Small intestine (tissue), 16 donors: ENCODE results near the gene PRELID3B. TPM values are rescaled to one million over a fixed set of nuclear protein-coding genes. Genes with fewer than 3 reads are reported as not detected.

Experiments
- DNase-seq, 2 donors: peaks; one replicate each; pipeline versions ENCODE4 v3.0.0 to v3.0.0-alpha.2; 2013
- FAIRE-seq: peaks from 2 replicates; lab custom pipeline; 2012; peaks lifted over from hg19 to GRCh38; lab: Jason Lieb, UNC
- H3K27ac ChIP-seq, 3 donors: one replicate each; pipeline ENCODE4 v1.5.1; 2013; ENCODE audit warnings: low read length in 2 of 3, mild to moderate bottlenecking in 2 of 3, control low read depth in 1 of 3, inconsistent platforms in 1 of 3, low read depth in 1 of 3, moderate library complexity in 1 of 3
- H3K27me3 ChIP-seq, 3 donors: one replicate each; pipeline ENCODE4 v1.6.1; 2013; ENCODE audit warnings: low read length in 3 of 3, inconsistent platforms in 1 of 3; ENCODE audit not compliant: control insufficient read depth in 3 of 3, insufficient read depth in 3 of 3
- H3K36me3 ChIP-seq, 3 donors: one replicate each; pipeline ENCODE4 v1.6.1; 2013; ENCODE audit warnings: low read length in 3 of 3, inconsistent platforms in 1 of 3, low read depth in 1 of 3, mild to moderate bottlenecking in 1 of 3, moderate library complexity in 1 of 3; ENCODE audit not compliant: control insufficient read depth in 3 of 3, insufficient read depth in 2 of 3
- H3K4me1 ChIP-seq, 3 donors: one replicate each; pipeline ENCODE4 v1.6.1; 2013; ENCODE audit warnings: low read length in 2 of 3, inconsistent platforms in 1 of 3, low read depth in 1 of 3, mild to moderate bottlenecking in 1 of 3, moderate library complexity in 1 of 3; ENCODE audit not compliant: control insufficient read depth in 3 of 3, insufficient read depth in 2 of 3
- H3K4me3 ChIP-seq, 3 donors: one replicate each; pipeline ENCODE4 v1.5.1; 2013; ENCODE audit warnings: low read length in 3 of 3, control low read depth in 1 of 3, inconsistent platforms in 1 of 3, low read depth in 1 of 3, mild to moderate bottlenecking in 1 of 3, moderate library complexity in 1 of 3
- H3K9me3 ChIP-seq, 2 donors: one replicate each; pipeline ENCODE4 v1.6.1; 2013; ENCODE audit warnings: low read depth in 1 of 2, low read length in 1 of 2; ENCODE audit not compliant: control insufficient read depth in 2 of 2, insufficient read depth in 1 of 2
- WGBS, 3 donors: extraction: QIAGEN DNeasy Blood & Tissue Kit; methylation state at CpG; one replicate each; pipeline ENCODE4 v1.1.7; 2013; 5-methylcytosine and 5-hydroxymethylcytosine counted together
- long read RNA-seq, 10 donors: transcript quantifications; one replicate each; lab custom pipeline, GENCODE V29; 2026
- polyA plus RNA-seq, 4 donors: library from polyadenylated mRNA; stranded (reverse) in 3 of 4; unstranded in 1 of 4; fragments of 200-250 nt in 3 of 4; fragments of 120-200 nt in 1 of 4; gene quantifications; one replicate each; pipeline versions ENCODE4 v1.2.1 to v1.2.3, GENCODE V29; 2013
- donor health status: healthy with polysubstance abuse.
- donor health status: control.
- donor health status: control.
- donor health status: Bipolar disorder and iron deficiency.
- donor health status: healthy.

PRELID3B gene
- polyA plus RNA-seq = 100 to 1,000 TPM in 2 of 4 donors, 10 to 100 TPM in 2; 66.0 to 120 (median 94.3) TPM
- long read RNA-seq, donor 1, transcript PRELID3B-201 (6 exons, 2,626 nt) = major isoform, 44 of 51 reads
- long read RNA-seq, donor 1, partial matches to known transcripts = 0 of 51 reads
- long read RNA-seq, donor 1, other reads (novel, unspliced or antisense) = 0 of 51 reads
- long read RNA-seq, donor 2, transcript PRELID3B-201 (6 exons, 2,626 nt) = major isoform, 17 of 17 reads
- long read RNA-seq, donor 2, partial matches to known transcripts = 0 of 17 reads
- long read RNA-seq, donor 2, other reads (novel, unspliced or antisense) = 0 of 17 reads
- long read RNA-seq, donor 3, transcript PRELID3B-201 (6 exons, 2,626 nt) = major isoform, 21 of 21 reads
- long read RNA-seq, donor 3, partial matches to known transcripts = 0 of 21 reads
- long read RNA-seq, donor 3, other reads (novel, unspliced or antisense) = 0 of 21 reads
- long read RNA-seq, donor 4 = 0 reads
- long read RNA-seq, donor 5, transcript PRELID3B-201 (6 exons, 2,626 nt) = major isoform, 10 of 10 reads
- long read RNA-seq, donor 5, partial matches to known transcripts = 0 of 10 reads
- long read RNA-seq, donor 5, other reads (novel, unspliced or antisense) = 0 of 10 reads
- long read RNA-seq, donor 6, transcript PRELID3B-201 (6 exons, 2,626 nt) = major isoform, 17 of 22 reads
- long read RNA-seq, donor 6, partial matches to known transcripts = 0 of 22 reads
- long read RNA-seq, donor 6, other reads (novel, unspliced or antisense) = 0 of 22 reads
- long read RNA-seq, donor 7, transcript PRELID3B-201 (6 exons, 2,626 nt) = major isoform, 31 of 32 reads
- long read RNA-seq, donor 7, partial matches to known transcripts = 0 of 32 reads
- long read RNA-seq, donor 7, other reads (novel, unspliced or antisense) = 0 of 32 reads
- long read RNA-seq, donor 8, partial matches to known transcripts = 0 of 3 reads
- long read RNA-seq, donor 8, other reads (novel, unspliced or antisense) = 0 of 3 reads
- long read RNA-seq, donor 9, partial matches to known transcripts = 0 of 5 reads
- long read RNA-seq, donor 9, other reads (novel, unspliced or antisense) = 0 of 5 reads
- long read RNA-seq, donor 10, transcript PRELID3B-201 (6 exons, 2,626 nt) = major isoform, 17 of 25 reads
- long read RNA-seq, donor 10, transcript PRELID3B-204 (2 exons, 612 nt) = minor isoform, 6 of 25 reads
- long read RNA-seq, donor 10, partial matches to known transcripts = 0 of 25 reads
- long read RNA-seq, donor 10, other reads (novel, unspliced or antisense) = 0 of 25 reads

DNA sequence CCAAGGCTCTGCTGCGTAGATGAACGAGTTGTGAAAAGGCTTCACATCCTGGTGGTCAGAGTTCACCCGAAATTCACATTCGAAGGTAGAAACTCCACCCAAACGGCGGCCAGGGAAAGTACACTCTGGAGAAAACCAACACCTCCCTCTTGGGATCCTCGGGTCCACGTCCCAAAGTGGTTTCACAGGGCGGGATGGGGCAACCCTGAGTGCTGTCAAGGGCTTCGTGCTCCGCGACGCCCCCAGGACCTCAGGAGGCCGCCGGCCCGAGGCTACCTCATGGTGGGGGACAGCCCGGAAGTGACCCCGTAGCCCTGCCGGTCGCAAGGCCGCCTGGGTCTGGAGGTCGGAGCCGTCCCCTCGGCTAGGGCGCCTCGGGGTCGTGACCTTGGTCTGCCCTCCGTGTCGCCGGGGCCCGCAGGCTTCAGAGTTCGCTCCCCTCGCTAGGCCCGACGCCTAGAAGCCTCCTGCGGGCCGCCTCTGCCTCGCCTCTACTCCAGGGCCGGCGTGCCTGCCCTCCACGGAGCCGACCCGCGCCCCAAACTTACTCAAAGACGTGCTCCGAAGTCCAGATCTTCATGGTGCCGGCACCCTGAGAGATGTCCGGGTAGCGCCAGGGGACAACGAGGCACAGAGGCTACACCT, at the start of gene PRELID3B:
TSS of gene PRELID3B (minus strand) at position 636 of the 645 bp plus-strand sequence. CDS start at position 580, 56 bp downstream.
- 0 to 2% (median 1%) methylated on average over 38 to 50 of the region's 50 CpGs for WGBS, 3 donors
- no peaks in the 10 kb centered on the region for H3K27me3 ChIP-seq
- H3K9me3 ChIP-seq = no peaks in the 10 kb centered on the region
- peaks cover 6 to 26% (median 18%) of the 10 kb centered on the region in 3 donors for H3K4me1 ChIP-seq
- H3K27ac ChIP-seq = peak within 1 kb of the TSS; percentile 85 to 98 (median 94)
- peaks cover 2 to 10% (median 4%) of the 10 kb centered on the region in 3 donors for H3K36me3 ChIP-seq
- peak in 1 of 2 donors; percentile 79 for DNase-seq
- FAIRE-seq = no peak
- peak within 1 kb of the TSS; percentile 75 to 97 (median 94) for H3K4me3 ChIP-seq

DNA sequence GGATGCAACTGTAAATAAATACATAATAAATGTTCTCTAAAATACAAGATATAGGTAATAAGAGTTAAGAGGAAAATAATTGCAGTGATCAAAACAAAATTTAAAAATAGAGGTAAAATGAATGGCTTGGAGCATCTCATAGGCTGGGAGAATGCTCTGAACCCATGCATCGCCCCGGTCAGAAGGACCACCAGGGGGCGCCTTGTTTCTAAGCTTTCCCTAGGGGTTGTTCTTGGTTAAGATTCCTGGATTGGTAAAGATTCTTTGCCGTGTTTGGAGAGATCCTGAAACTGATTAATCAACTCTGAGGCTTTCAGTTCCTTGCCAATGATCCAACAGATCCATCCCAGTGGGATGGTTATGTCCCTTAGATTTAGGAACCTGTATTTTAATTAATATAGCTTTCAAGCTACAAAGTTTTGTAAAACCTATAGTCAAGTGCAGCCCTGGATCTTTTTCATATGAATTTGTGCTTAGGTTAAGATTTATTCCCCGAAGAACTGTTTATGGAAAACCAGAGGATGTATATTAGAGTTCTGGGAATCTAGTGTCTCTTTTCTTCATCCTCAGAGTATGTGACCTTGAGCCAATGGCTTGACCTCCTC, 45.3 kb upstream of the PRELID3B start:
- Histone ChIP-seq H3K36me3 (no peaks in the 10 kb centered on the region), H3K27me3 (peaks cover 0 to 2% (median 0%) of the 10 kb centered on the region in 3 donors), H3K4me1 (no peaks in the 10 kb centered on the region), H3K27ac (no peak overlapping the region), H3K4me3 (no peak overlapping the region), H3K9me3 (no peaks in the 10 kb centered on the region)
- DNase-seq = peak; percentile 78 to 81
- 10 to 16% (median 13%) methylated on average over 5 of the region's 5 CpGs for WGBS, 3 donors
- no peak for FAIRE-seq

- FAIRE-seq (no peak), DNase-seq (no peak)
- Histone ChIP-seq H3K27ac (no peak overlapping the region), H3K9me3 (no peaks in the 10 kb centered on the region), H3K4me1 (no peaks in the 10 kb centered on the region), H3K27me3 (peaks cover 0 to 2% (median 0%) of the 10 kb centered on the region in 3 donors), H3K4me3 (no peak overlapping the region), H3K36me3 (no peaks in the 10 kb centered on the region)
- WGBS, 3 donors = 84 to 90% (median 89%) methylated on average over 5 of the region's 5 CpGs
Observed at GRCh38 chr20:59086923-59087322, 44.3 kb upstream of the PRELID3B start.

DNA sequence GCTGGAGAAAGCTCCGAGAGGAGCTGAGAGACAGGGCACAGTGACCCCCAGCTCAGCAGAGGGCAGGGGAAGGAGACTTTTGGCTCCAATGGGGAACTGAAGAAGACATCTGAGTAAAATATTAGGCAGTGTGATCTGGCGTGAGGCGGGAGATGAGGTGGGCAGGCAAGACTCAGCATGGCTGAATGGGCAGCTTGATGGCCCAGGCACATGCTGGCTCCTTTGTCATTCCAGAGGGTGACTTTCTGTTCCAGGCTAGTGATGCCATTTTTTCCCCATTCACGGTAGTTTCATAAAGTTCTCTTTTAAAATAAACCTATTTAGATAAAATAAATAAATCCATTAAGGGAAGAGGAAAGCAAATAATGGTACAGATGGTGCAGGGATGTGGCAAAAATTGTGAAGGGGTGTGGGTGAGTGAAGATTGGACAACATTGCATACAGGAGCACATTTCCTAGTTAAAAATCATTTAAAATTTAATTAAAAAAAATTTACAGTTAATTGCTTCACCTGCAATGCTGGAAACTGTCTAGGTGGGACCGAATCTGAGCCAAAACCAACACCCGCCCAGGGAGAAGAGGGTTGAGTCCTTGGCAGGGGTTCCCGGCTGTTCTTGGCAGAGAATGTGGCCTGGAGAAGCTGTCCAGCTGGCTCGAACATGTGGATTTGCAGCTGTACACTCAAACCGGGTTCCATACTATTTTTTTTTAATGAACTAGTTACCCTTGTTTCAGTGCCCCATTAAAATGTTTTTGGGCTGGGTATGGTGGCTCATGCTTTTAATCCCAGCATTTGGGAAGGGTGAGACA, 41.7 kb upstream of the PRELID3B start:
- Histone ChIP-seq H3K27ac (no peak overlapping the region), H3K27me3 (peaks cover 0 to 2% (median 0%) of the 10 kb centered on the region in 3 donors), H3K36me3 (no peaks in the 10 kb centered on the region), H3K4me3 (no peak overlapping the region), H3K4me1 (no peaks in the 10 kb centered on the region), H3K9me3 (no peaks in the 10 kb centered on the region)
- FAIRE-seq (no peak), DNase-seq (no peak)
- 66 to 73% (median 71%) methylated on average over 9 of the region's 9 CpGs for WGBS, 3 donors

GRCh38 chr20:59082981-59083380, 40.4 kb upstream of the PRELID3B start:
- Histone ChIP-seq H3K36me3 (no peaks in the 10 kb centered on the region), H3K9me3 (no peaks in the 10 kb centered on the region), H3K4me1 (no peaks in the 10 kb centered on the region), H3K27me3 (peaks cover 0 to 2% (median 0%) of the 10 kb centered on the region in 3 donors), H3K4me3 (no peak overlapping the region), H3K27ac (no peak overlapping the region)
- DNase-seq (no peak), FAIRE-seq (no peak)
- 81 to 92% (median 85%) methylated on average over 1 of the region's 1 CpG for WGBS, 3 donors

DNA sequence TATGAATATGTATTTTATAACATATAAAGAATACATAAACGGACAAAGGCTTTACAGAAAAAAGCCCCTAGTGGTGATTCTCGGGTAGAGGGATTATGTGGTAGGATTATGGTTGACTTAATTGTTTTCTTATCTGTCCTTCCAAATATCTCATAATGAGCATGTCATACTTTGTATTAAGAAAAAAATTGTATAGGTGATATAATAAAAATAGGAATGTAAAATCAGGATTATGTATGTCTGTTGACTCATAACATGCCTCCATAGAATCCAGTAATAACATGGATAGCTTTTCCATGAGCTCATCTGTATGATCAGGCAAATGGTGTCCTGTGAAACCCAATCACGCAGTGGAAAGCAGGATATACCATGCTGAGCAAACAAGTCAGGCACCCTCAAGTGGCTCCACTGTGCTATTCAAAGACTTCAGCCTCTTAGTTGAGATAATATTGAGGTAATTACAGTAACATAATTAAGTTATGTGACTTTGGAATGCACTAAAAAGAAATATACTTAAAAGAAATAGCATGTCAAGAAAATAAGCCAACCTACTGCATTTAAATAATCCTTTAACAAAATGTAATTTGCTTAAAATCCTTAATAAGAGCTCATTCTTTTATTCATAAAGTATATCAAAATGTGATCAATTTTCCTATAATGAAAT, 39.6 kb upstream of the PRELID3B start:
- H3K27ac ChIP-seq = no peak overlapping the region
- H3K9me3 ChIP-seq = no peaks in the 10 kb centered on the region
- peaks cover 0 to 2% (median 2%) of the 10 kb centered on the region in 3 donors for H3K27me3 ChIP-seq
- no peak overlapping the region for H3K4me3 ChIP-seq
- H3K36me3 ChIP-seq = no peaks in the 10 kb centered on the region
- H3K4me1 ChIP-seq = no peaks in the 10 kb centered on the region
- WGBS, 3 donors = 23 to 32% (median 29%) methylated on average over 3 of the region's 3 CpGs
- FAIRE-seq (peak; percentile 94), DNase-seq (peak; percentile 8 to 29)
